GM19328 (cell line): Measurements from ENCODE around the gene KDF1.
A peak's percentile ranks its signal among the peaks of the same experiment; 100 is the strongest.
"Not testable (repeated sequence)": the region's sequence is repeated elsewhere in the genome, so short reads cannot be mapped to it uniquely, and the experiment has no call there.

Experiments
- ATAC-seq: cut with Tn5 transposase; IDR thresholded peaks from one replicate; pipeline ENCODE4 v1.9.1; 2021; ENCODE audit warnings: mild to moderate bottlenecking, moderate library complexity; ENCODE audit not compliant: unreplicated experiment

The KDF1 gene

DNA sequence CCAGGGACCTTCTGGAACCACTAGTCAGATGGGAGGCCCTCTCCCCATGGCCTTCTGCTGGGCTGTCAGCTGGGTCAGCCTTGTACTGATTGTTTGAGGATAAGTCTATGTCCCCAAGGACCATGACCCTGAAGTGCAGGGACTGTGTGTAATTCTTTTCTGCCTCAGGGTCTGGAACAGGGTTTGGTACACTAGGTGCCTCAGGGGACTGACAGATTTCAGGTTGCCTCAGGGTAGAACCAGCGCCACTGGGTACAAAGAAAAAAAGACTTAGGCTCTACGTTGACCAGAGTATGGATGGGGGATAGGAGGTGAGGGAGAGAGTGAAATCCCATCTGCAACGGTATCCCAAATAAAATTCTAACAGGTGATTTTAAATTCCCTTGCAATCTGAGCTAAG lies 3.0 kb downstream of the KDF1 start:
- ATAC-seq = no peak

DNA sequence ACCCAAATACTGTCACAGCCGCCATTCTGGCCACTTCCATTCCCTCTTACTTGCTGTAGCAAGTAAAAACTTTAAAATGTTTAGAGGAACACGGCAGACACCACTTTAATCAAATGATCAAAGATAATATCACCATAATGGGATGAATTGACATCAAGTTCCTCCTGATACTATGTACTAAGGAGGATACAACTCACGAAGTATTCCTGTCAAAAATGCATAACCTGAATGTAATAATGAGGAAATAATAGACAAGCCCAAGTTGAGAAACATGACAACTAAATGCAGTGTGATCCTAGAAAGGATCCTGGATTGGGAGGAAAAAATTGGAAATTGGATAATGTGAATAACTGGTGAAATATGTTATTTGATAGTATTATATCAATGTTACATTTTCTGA lies 3.9 kb downstream of the KDF1 start:
- ATAC-seq = no peak

DNA sequence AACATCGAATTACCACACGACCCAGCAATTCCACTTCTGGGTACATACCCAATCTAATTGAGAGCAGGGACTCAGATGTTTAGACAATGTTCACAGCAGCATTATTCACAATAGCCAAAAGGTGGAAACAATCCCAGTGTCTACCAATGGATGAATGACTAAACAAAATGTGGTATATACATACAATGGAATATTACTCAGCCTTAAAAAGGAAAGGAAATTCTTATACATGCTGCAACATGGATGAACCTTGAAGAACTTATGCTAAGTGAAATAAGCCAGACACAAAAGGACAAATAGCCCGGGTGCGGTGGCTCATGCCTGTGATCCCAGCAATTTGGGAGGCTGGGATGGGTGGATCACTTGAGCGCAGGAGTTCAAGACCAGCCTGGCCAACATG lies 6.9 kb downstream of the KDF1 start:
- ATAC-seq = no peak

DNA sequence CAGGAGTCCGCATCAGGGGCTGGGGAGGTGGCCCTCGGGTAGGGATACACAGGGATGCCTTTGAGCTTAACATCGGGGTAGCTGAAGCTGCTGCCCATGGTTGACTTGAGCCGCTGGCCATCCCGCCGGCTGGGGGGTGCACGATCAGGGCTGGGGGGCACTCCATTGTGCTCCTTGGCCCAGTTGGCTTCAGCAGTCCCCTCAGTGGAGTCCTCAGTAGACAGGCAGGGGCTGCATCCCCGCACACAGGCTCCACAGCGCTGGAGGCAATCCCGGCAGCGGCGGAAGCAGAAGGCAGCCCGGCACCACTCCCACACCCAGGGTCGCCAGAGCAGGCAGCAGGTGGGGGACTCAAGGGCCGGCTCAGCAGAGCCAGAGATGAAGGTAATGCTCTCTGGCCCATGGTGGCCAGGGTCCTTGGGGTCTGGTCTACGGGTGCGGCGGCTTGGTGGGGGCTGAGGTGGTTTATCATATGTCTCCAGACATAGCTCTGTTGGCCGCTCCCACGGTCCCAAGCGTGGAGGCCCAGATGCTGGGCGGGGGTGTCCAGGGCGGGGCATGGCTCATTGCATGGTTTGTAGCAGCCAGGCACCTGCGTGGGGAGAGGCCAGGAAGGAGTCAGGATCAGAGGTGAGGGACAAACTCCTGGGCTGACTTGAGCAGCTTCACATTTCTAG lies 8.3 kb downstream of the KDF1 start:
- ATAC-seq = no peak

DNA sequence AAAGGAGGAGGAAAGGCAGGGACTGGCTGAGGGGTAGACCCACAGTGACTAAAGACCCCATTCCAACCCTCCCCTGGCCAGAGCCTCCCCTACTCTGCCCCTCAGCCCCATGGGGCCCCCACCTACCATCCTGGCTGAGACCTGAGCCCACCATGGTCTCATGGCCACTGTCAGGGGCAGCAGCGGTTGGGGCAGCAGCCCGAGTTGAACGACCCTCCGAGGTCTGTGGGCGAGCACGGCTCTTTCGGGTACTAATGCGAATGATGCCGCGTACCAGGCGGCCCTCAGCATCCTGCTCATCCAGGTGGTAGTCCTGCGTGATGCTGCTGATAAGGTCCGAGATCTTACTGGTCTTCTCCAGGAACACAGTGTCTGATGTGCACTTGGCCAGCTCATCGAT lies 9.1 kb downstream of the KDF1 start:
- no peak for ATAC-seq

DNA sequence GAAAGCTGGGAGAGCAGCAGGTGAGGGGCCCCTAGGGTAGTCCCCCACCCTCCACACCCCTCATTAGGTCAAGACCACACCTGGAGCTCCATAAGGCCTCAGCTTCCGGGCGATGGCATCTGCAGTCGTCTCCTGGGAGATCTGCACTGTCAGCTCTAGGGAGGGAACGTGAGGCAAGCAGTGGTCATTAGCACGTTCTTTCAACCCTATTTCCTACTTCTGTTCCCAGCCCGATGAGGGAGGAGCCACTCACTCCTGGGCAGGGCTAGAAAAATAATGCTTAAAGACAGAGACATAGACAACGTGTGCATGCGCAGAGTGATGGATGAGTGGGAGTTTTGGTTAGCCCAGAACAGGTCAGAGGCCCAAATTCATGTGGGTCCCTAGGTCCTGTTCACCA lies 9.7 kb downstream of the KDF1 start:
- no peak for ATAC-seq

DNA sequence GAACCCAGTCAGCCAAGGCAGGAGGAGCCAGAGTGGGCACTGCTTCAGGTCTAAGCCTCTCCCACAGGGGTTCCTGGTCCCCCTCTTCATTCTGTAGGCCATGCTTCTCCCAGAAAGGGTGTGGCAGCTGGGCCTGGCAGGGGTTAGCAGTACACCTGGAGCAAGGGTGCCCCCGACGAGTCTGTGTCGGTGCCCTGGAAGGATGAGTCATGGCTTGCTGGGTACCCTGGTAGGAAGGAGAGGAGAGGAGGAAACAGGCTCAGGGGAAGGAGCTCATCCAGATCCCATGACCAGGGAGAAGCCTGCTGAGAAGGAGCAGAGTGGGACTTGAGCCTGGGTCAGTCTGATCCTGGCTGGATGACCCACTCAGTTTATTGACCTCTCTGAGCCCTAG lies 10.3 kb downstream of the KDF1 start:
- no peak for ATAC-seq

DNA sequence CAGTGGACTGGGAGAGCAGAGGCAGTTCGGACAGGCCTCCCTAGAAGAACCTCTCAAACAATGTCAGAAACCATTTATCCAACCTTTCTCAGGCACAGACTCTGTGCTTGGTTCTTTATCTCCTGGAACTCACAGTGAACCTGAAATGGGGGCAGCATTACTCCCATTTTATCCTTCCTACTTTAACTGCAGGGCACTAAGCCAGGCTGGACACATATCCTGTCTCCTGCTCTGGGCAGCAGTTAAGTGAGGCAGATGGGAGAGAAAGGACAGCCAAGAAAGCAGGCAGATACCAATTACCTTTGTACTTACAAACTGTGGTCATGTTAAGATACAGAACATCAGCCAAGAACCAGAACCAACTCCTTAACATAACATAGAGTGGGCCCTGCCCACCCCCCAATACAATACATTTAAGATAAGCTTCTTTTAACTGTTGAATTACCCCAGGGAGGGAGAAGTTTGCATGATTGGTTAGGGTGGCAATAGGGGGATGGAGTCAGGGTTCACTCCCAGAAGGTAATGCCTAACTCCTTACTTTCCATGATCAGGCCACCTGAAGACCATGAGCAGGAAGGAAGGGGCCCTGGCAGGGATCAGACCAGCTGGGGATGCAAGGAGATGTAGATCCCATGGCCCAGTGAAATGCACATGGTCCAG lies 10.9 kb downstream of the KDF1 start:
- no peak for ATAC-seq

DNA sequence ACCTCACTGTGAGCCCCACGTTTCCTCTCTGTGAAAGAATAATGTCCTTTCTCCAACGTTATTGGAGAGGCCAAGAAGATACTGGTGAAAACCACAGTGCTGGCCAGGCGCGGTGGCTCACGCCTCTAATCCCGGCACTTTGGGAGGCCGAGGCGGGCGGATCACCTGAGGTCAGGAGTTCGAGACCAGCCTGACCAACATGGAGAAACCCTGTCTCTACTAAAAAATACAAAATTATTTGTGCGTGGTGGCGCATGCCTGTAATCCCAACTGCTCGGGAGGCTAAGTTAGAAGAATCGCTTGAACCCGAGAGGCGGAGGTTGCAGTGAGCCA lies 11.6 kb downstream of the KDF1 start:
- not testable (repeated sequence) for ATAC-seq

DNA sequence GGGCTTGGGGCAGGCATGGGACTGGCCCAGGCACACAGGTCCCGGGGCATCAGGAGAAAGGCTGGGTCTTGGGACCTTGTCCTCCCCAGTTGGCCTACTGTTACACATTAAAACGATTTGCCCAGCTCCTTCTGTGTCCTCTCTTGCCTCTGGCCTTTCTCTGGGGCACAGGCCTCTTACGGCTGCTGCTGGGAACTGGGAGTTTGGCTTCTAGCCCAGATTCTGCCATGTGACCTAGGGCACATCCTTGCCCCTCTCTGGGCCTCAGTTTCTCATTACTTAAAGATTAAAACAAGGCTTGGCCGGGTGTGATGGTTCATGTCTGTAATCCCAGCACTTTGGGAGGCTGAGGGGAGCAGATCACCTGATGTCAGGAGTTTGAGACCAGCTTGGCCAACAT lies 14.0 kb downstream of the KDF1 start:
- ATAC-seq = no peak

DNA sequence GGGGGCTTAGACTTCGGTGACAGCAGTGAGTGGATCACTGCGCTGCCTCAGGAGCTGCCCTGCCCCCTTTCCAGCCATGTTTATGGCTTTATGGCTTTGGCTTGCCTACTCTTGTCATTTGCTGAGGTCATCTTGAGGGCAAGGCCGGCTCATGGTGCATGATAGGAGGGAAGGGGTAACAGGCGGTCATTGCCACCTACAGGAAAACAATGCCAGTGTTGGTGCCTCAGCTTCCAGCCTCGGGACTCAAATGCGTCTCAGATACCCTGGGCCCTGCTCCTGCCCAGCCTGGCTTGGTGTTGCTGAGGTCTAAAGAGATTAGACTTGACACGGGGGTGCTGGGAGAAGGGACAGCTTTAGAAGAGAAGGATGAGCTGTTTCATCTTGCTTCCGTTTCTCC lies 14.5 kb downstream of the KDF1 start:
- no peak for ATAC-seq

DNA sequence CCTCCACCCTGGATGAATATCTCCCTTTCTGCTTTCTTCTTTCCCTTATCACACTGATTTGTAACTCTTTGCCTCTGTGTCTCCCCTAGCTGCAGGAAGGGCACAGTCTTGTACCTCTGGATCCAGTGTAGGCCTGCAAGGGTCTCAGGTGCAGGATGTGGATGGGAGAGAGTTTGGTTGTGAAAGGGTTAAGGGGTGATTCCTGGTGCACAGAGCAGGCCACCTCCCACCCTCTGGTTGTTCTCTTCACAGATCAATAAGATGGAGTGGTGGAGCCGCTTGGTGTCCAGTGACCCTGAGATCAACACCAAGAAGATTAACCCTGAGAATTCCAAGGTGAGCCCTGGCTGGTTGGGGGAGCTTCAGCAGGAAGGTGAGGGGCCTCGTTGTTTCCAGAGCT lies 15.1 kb downstream of the KDF1 start:
- ATAC-seq = no peak

DNA sequence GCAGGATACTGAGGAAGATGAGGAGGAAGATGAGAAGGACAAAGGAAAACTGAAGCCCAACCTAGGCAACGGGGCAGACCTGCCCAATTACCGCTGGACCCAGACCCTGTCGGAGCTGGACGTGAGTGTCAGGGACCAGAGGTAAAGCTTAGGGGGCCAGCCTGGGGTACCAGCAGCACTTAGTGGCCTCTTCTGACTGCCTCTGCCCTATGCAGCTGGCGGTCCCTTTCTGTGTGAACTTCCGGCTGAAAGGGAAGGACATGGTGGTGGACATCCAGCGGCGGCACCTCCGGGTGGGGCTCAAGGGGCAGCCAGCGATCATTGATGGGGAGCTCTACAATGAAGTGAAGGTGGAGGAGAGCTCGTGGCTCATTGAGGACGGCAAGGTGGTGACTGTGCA lies 17.6 kb downstream of the KDF1 start:
- no peak for ATAC-seq

DNA sequence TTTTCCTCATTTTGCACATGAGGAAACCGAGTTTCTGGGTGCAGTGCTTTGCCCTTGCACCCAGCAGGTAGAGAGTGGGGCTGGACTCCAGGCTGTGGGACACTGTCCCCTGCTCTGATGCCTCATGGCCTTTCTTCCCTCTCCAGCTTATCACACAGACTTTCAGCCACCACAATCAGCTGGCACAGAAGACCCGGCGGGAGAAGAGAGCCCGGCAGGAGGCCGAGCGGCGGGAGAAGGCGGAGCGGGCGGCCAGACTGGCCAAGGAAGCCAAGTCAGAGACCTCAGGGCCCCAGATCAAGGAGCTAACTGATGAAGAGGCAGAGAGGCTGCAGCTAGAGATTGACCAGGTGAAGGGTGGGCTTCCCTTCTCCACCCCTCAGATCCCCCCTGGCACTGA lies 19.0 kb downstream of the KDF1 start:
- no peak for ATAC-seq

DNA sequence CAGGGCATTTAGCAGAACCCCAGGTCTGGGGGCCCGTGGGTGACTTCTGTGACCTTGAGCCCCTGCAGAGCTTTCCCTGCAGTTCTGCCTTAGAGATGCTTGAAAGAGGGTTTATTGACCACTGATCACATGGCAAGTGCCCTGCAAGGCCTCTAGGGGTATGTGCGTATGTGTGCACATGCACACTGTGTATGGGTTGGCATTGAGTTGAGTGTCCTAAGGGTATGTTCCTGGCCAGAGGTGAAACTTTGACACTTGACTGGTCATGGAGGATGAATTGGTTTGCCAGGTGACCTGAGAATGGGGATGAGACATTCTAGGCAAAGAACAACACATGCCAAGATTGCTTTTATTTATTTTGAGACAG lies 21.6 kb downstream of the KDF1 start:
- no peak for ATAC-seq

DNA sequence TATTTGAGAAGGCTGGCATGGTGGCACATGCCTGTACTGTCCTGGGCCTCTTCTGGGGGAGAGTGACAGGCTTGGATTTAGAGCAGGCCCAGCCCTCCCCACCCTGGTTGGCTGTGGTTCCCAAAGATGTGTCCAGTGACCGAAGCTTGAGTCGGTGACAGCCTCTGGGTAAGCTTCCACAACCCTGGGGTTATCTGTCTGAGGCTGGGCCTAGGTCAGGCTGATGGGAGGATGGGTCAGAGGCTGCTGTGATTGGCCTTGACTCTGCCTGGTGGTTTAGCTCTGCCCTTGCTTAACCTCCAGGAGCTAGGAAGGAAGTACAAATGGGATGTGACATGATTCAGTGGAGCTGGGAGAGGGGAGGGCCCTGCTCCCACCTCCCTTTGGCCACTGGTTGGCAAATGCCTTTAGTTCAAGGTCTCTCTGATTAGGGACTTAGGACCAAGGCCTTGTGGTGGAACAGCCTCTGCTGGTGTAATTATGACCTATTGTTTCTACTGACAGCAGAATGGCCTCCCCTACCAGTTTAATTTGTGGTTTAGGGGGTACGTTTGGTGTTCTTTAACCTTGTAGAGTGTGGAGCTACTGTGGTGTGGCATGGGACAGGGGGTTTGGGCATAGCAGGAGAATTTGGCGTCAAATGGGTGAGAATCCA lies 22.1 kb downstream of the KDF1 start:
- ATAC-seq = no peak

DNA sequence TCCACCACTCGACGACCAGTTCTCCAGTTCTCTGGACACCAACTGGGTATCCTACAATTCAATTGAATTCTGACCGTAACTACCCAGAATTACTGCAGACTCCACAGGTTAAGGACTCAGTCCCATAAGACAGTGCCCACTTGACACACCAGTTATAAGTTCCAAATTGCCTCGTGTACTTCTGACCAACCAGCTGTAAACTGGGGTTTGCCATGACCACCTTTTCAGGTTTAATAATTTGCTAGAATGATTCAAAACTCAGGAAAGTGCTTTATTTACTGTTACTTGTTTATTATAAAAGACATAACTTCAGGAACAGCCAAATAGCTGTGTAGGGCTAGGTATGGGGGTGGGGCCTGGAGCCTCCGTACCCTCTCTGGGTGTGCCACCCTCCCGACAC lies 23.4 kb downstream of the KDF1 start:
- ATAC-seq = no peak

DNA sequence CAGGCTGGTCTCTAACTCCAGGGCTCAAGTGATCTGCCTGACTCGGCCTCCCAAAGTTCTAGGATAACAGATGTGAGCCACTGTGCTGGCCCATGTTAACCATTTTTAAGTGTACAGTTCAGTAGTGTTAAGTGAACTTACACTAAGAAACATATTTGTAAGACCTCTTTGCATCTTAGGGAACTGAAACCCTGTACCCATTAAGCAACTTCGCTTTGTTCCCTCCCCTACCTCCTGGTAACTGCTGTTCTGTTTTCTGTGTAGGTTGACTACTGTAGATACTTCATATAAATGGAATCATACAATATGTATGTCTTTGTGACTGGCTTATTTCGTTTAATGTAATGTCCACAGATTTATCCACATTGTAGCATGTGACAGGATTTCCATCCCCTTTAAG lies 27.7 kb downstream of the KDF1 start:
- ATAC-seq = no peak

DNA sequence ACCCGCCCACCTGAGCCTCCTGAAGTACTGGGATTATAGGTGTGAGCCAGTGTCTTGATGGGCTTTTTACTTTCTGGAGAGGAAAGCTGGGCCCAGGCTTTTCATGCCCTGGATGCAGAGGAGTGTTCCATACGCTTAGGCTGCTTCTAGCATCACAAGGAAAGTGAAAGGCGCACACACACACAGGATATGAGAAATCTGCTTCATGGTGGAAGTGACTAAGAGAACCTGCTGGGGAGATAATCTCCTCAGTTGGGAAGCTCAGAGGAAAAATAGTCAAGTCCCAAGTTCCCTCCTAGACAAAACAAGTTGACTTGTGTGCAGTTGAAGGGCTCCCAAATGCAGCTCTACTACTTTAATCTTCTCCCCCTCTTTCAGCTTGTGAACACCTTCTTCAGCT lies 36.6 kb downstream of the KDF1 start:
- no peak for ATAC-seq

DNA sequence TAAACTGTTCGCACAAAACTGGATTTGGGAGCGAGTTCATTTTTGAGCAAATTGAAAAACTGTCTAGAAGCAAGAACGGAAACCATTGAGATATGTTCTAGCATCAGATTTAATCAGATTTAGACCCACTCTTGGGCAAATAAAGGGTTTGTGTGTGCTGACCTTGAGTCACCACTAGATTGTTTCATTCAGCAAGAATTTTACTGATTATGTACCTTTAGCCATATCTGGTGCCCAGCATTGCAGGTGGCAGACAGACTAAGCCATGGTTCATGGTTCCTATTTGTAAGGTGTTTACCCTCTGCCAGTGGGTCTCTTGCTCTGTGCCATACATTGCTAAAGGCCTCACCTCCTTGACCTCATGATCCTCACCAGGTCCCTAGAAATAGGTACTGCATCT lies 37.4 kb downstream of the KDF1 start:
- no peak for ATAC-seq

DNA sequence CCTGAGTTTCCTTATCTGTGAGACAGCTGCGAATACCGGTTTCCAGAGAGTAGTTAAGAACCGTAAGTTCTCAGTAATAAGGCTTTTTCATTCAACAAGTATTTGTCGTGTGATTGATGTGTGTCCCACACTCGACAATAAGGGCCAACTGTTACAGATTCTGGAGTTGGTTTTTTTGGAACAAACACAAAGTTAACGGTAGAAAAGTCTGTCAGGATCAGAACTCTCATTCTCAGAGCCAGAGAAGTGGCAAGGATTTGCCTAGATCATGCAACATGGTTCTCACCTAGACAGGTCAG lies 37.9 kb downstream of the KDF1 start:
- no peak for ATAC-seq

DNA sequence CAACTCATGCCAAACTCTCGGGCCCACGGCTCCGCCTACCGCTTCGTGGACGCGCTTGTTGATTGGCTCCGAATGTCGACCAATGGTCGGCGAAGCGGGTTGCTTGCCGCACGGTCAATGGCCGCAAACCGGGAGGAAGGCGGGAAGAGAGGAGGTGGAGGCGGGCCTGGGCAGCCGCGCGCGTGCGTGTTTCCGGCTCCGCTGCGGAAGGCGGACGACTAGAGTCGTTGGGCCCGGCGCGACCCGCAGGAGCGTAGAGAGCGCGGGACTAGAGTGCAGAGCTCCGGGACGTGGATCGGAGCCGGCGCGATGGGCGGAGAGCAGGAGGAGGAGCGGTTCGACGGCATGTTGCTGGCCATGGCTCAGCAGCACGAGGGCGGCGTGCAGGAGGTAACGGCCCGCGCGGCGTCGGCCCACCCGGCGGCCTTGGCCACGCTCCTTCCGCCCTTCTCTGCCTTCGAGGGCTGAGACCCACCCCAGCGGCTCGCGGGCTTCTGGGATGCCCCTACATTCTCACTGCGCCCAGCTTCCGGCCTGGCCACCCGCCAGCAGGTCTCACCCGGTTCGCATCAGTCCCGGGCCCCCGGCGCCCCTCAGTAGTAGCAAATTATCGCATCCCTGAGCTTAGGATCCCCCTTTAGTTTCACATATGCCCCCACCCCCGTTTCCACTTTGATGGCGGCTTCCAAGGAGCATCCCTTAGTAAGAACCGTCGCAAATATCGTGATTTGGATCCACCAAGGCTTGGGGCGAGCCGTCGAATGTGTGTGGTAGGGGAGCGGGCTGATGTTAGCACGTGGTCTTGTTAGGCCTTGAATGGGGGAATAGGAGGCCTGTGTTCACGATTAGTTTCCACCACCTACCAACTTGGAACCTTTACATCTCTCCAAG lies 38.5 kb downstream of the KDF1 start, which contains the start of gene NUDC:
TSS of gene NUDC (plus strand) at position 204 of the 891 bp plus-strand sequence. CDS start at position 310, 106 bp downstream.
- ATAC-seq = peak; percentile 92
